ENCODE data around the gene CLDN20.

- no peak for TF ChIP-seq POLR2AphosphoS5 (IDR thresholded peaks at IDR 0.05; ENCODE audit: low read depth, low read length)
- no peak for TF ChIP-seq RAD21 (IDR thresholded peaks at IDR 0.05; ENCODE audit: low read length)
- no peak for TF ChIP-seq ZBTB33 (IDR thresholded peaks at IDR 0.05; ENCODE audit: borderline replicate concordance, low read depth)
- no peak for TF ChIP-seq CTCF (IDR thresholded peaks at IDR 0.05)
Measured at GRCh38 chr6:155275808-155276480, 12.1 kb downstream of the CLDN20 start.

Measured in SK-N-SH (cell line).